Measurements from ENCODE around the gene PNMA6E.

PNMA6E gene

GRCh38 chrX:153416781-153417450 is 15.8 kb upstream of the PNMA6E start:
- H3K9ac ChIP-seq (ENCODE audit: low read length in 5 of 5) = no peak overlapping the region
- no peak overlapping the region for H3K4me3 ChIP-seq (ENCODE audit: low read depth in 1 of 5, low read length in 5 of 5)
- H3K9me3 ChIP-seq (ENCODE audit: control insufficient read depth in 5 of 5, low read length in 5 of 5) = no peaks in the 10 kb centered on the region
- H3K27me3 ChIP-seq (ENCODE audit: control insufficient read depth in 5 of 5, insufficient read depth in 4 of 5, low read length in 5 of 5) = peaks cover 0 to 13% (median 8%) of the 10 kb centered on the region in 5 donors
- no peak overlapping the region for H3K27ac ChIP-seq (ENCODE audit: low read depth, low read length)
- H3K4me1 ChIP-seq (ENCODE audit: control insufficient read depth in 5 of 5, insufficient read depth in 5 of 5, low read length in 5 of 5) = peaks cover 4 to 44% (median 34%) of the 10 kb centered on the region in 5 donors
- H3K36me3 ChIP-seq (ENCODE audit: control insufficient read depth in 5 of 5, insufficient read depth in 5 of 5, low read length in 5 of 5) = peaks cover 0 to 26% (median 12%) of the 10 kb centered on the region in 5 donors

DNA sequence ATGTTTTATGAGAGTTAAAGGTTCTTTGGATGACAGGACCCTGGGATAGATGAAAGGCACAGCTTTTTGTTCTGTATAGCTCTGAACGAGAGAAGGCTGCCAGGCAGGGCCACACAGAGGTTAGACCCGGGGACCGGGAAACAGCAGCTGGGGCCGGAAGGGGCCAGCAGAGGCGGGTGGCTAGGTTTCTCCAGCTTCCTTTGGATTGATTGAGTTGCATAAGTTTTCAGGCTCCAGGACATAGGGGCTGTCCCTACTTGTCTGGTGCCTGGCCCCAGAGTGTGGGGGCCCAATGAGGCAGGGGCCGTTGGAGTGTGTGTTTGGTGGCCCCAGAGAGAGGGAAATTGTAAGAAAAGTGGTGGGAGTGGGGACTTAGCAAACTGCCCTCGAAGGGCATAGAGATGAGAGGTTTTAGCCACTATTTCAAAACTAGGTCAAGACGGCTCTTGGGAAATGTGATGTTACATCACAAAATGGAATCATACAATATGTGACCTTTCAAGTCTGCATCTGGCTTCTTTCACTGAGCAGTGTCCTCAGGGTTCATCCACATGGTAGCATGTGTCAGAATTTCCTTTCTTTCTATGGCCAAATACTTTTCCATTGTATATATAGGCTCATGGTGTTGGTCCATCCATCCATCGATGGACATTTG is 13.8 kb upstream of the PNMA6E start:
- Histone ChIP-seq H3K9ac (ENCODE audit: low read length in 5 of 5) (no peak overlapping the region), H3K4me3 (ENCODE audit: low read depth in 1 of 5, low read length in 5 of 5) (no peak overlapping the region), H3K9me3 (ENCODE audit: control insufficient read depth in 5 of 5, low read length in 5 of 5) (no peaks in the 10 kb centered on the region), H3K4me1 (ENCODE audit: control insufficient read depth in 5 of 5, insufficient read depth in 5 of 5, low read length in 5 of 5) (peaks cover 7 to 57% (median 44%) of the 10 kb centered on the region in 5 donors), H3K36me3 (ENCODE audit: control insufficient read depth in 5 of 5, insufficient read depth in 5 of 5, low read length in 5 of 5) (peaks cover 0 to 9% (median 5%) of the 10 kb centered on the region in 5 donors), H3K27ac (ENCODE audit: low read depth, low read length) (peak overlapping the region; percentile 65), H3K27me3 (ENCODE audit: control insufficient read depth in 5 of 5, insufficient read depth in 4 of 5, low read length in 5 of 5) (peaks cover 0 to 15% (median 8%) of the 10 kb centered on the region in 5 donors)

DNA sequence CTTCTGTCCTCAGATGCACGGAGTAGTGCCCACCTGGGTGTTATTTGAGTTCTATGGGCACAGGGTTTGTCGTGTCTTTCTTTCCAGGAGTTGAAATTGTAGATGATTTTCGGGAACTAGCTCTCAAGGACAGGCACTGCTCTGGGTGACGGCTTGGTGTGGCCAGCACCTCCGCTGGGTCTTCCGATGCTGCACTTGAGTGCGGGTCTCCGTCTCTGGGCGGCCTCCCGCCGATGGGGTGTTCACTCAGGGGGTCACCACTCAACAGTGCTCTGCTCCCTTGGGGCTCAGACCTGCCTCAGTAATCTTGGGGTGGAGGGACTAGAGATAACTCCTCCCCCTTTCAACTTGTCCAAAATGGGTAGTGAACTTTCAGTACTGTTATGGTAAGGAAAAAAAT is 12.6 kb upstream of the PNMA6E start:
- H3K4me3 ChIP-seq (ENCODE audit: low read depth in 1 of 5, low read length in 5 of 5) = no peak overlapping the region
- no peak overlapping the region for H3K27ac ChIP-seq (ENCODE audit: low read depth, low read length)
- peaks cover 7 to 58% (median 47%) of the 10 kb centered on the region in 5 donors for H3K4me1 ChIP-seq (ENCODE audit: control insufficient read depth in 5 of 5, insufficient read depth in 5 of 5, low read length in 5 of 5)
- H3K36me3 ChIP-seq (ENCODE audit: control insufficient read depth in 5 of 5, insufficient read depth in 5 of 5, low read length in 5 of 5) = peaks cover 0 to 2% (median 0%) of the 10 kb centered on the region in 5 donors
- peaks cover 0 to 12% (median 6%) of the 10 kb centered on the region in 5 donors for H3K27me3 ChIP-seq (ENCODE audit: control insufficient read depth in 5 of 5, insufficient read depth in 4 of 5, low read length in 5 of 5)
- no peak overlapping the region for H3K9ac ChIP-seq (ENCODE audit: low read length in 5 of 5)
- H3K9me3 ChIP-seq (ENCODE audit: control insufficient read depth in 5 of 5, low read length in 5 of 5) = no peaks in the 10 kb centered on the region

DNA sequence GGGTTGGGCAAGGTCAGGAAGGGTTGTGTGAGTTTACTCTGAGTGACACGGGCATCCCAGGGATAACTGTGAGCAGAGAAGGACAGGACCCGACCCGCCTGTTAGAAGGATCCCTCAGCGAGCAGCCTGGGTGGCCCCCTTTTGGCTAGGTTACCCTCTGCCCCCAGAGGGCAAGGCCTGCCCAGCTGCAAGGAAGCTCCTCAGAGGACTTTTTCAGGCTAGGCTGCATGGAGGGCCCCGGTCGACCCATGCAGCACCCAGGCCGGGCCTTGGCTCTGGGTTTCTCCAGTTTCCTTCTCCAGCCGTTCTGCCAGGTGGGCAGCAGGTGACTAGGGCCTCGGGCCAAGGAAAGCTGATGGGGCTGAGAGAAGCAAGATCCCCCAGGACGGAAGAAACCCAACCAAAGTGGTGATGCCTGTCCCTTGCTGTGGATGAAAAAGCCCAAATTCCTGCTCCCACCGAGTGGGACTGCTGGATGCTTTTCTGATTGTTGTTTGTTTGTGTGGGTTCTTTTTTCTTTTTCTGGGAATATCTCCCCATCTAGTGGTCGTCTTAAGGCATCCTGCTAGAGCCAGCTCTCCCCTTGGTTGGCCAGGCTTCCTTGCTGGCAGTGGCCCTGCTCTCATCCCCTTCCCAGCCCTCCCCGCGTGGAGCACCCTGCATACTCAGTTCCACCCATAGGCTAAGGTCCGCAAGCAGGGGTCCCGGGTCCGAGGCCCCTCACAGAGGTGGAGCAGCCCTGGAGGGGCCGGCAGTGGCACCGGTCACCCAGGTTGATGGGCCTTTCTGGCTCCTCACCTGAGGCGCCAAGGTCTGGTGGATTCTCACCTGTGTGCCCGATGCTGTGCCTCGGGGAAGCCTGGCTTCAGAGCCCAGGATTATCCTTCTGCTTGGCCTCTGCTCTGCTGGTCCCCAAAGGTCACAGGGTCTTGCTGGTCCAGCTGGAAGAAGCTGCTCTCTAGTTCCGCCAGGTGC is 11.9 kb upstream of the PNMA6E start:
- H3K4me1 ChIP-seq (ENCODE audit: control insufficient read depth in 5 of 5, insufficient read depth in 5 of 5, low read length in 5 of 5) = peaks cover 7 to 65% (median 54%) of the 10 kb centered on the region in 5 donors
- no peaks in the 10 kb centered on the region for H3K9me3 ChIP-seq (ENCODE audit: control insufficient read depth in 5 of 5, low read length in 5 of 5)
- peak overlapping the region in 4 of 5 donors; percentile 51 to 63 (median 62) for H3K4me3 ChIP-seq (ENCODE audit: low read depth in 1 of 5, low read length in 5 of 5)
- peak overlapping the region in 1 of 5 donors; percentile 32 for H3K9ac ChIP-seq (ENCODE audit: low read length in 5 of 5)
- H3K36me3 ChIP-seq (ENCODE audit: control insufficient read depth in 5 of 5, insufficient read depth in 5 of 5, low read length in 5 of 5) = peaks cover 0 to 2% (median 0%) of the 10 kb centered on the region in 5 donors
- no peak overlapping the region for H3K27ac ChIP-seq (ENCODE audit: low read depth, low read length)
- peaks cover 0 to 16% (median 6%) of the 10 kb centered on the region in 5 donors for H3K27me3 ChIP-seq (ENCODE audit: control insufficient read depth in 5 of 5, insufficient read depth in 4 of 5, low read length in 5 of 5)

DNA sequence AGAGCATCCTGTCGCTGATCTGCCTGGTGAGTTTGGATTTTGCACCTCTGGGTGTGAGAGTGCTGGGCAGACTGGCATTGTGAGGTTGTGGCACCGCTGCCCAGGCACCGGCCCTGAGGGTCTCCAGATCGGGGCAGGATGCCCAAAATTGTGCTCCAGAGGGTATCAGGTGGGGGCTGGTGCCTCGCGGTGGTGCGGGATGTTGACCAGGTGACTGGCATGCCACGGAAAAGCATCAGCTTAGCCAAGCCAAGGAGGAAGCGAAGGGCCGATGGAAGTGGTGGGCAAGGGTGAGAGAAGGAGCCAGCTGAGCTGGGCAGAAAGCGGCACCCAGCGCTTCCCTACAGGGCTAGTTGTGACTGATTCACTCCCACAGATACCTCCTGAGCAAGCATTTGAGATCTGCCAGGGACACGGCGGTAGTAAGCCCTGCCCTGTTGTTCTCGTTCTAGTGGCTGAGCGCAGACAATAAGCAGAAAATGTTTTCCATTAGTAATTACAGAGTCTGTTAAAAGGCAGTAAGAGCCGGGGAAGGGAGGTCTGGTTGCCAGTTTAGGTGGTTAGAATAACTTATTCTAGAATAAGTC is 10.9 kb upstream of the PNMA6E start:
- Histone ChIP-seq H3K27me3 (ENCODE audit: control insufficient read depth in 5 of 5, insufficient read depth in 4 of 5, low read length in 5 of 5) (peaks cover 0 to 18% (median 4%) of the 10 kb centered on the region in 5 donors), H3K36me3 (ENCODE audit: control insufficient read depth in 5 of 5, insufficient read depth in 5 of 5, low read length in 5 of 5) (no peaks in the 10 kb centered on the region), H3K9me3 (ENCODE audit: control insufficient read depth in 5 of 5, low read length in 5 of 5) (no peaks in the 10 kb centered on the region), H3K9ac (ENCODE audit: low read length in 5 of 5) (peak overlapping the region in 4 of 5 donors; percentile 24 to 64 (median 48)), H3K27ac (ENCODE audit: low read depth, low read length) (no peak overlapping the region), H3K4me3 (ENCODE audit: low read depth in 1 of 5, low read length in 5 of 5) (peak overlapping the region; percentile 51 to 63 (median 62)), H3K4me1 (ENCODE audit: control insufficient read depth in 5 of 5, insufficient read depth in 5 of 5, low read length in 5 of 5) (peaks cover 7 to 62% (median 56%) of the 10 kb centered on the region in 5 donors)

DNA sequence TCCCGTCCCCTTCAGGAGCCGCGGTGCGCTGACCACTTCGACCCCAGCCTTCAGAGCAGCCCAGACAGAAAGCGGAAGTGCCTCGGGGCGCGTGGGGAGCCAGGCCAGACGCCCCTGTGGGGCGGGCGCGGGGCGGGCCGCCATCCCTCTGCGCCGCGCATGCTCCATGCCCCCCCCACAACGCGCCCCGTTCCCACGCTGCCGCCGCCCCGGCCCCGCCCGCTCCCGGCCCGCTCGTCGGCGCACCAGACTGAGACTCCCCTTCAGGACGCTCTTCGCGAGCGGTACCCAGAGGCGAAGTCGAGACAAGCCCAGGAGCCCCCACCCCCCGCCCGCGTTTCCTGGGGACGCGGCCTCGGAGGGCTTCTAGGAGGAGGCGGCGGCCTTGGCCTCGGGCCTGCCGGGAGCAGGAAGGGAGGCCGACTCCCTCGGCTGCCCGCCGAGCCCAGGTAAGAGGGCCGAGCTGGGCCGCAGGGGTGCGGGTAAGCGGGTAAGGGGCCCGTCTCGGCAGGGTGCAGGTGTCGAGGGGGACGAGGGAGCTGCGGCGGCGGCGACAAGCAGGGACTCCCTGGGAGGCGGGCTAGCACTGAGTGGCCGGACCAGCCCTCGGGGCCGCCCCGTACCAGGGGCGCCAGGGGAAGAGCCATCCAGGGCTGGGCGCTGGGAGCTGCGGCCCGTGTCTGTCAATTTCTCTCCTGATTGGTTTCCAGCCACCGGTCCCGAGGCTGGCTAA is 10.3 kb upstream of the PNMA6E start, which contains the start of gene ZFP92:
ZFP92 (plus strand) TSS at position 218 of the 733 bp plus-strand sequence. CDS start 6,851 bp downstream, outside the sequence.
- Histone ChIP-seq H3K27me3 (ENCODE audit: control insufficient read depth in 5 of 5, insufficient read depth in 4 of 5, low read length in 5 of 5) (peaks cover 0 to 24% (median 4%) of the 10 kb centered on the region in 5 donors), H3K4me1 (ENCODE audit: control insufficient read depth in 5 of 5, insufficient read depth in 5 of 5, low read length in 5 of 5) (peaks cover 5 to 56% (median 50%) of the 10 kb centered on the region in 5 donors), H3K9ac (ENCODE audit: low read length in 5 of 5) (peak within 1 kb of the TSS in 4 of 5 donors; percentile 24 to 64 (median 48)), H3K27ac (ENCODE audit: low read depth, low read length) (no peak within 1 kb of the TSS), H3K4me3 (ENCODE audit: low read depth in 1 of 5, low read length in 5 of 5) (peak within 1 kb of the TSS; percentile 51 to 63 (median 62)), H3K36me3 (ENCODE audit: control insufficient read depth in 5 of 5, insufficient read depth in 5 of 5, low read length in 5 of 5) (no peaks in the 10 kb centered on the region), H3K9me3 (ENCODE audit: control insufficient read depth in 5 of 5, low read length in 5 of 5) (peaks cover 0 to under 1% (median 0%) of the 10 kb centered on the region in 5 donors)

GRCh38 chrX:153410888-153411254 is 9.7 kb upstream of the PNMA6E start:
- H3K9ac ChIP-seq (ENCODE audit: low read length in 5 of 5) = no peak overlapping the region
- H3K36me3 ChIP-seq (ENCODE audit: control insufficient read depth in 5 of 5, insufficient read depth in 5 of 5, low read length in 5 of 5) = no peaks in the 10 kb centered on the region
- no peak overlapping the region for H3K27ac ChIP-seq (ENCODE audit: low read depth, low read length)
- peak overlapping the region in 4 of 5 donors; percentile 17 to 62 (median 40) for H3K4me3 ChIP-seq (ENCODE audit: low read depth in 1 of 5, low read length in 5 of 5)
- peaks cover 0 to 5% (median 0%) of the 10 kb centered on the region in 5 donors for H3K9me3 ChIP-seq (ENCODE audit: control insufficient read depth in 5 of 5, low read length in 5 of 5)
- peaks cover 0 to 24% (median 4%) of the 10 kb centered on the region in 5 donors for H3K27me3 ChIP-seq (ENCODE audit: control insufficient read depth in 5 of 5, insufficient read depth in 4 of 5, low read length in 5 of 5)
- H3K4me1 ChIP-seq (ENCODE audit: control insufficient read depth in 5 of 5, insufficient read depth in 5 of 5, low read length in 5 of 5) = peaks cover 5 to 55% (median 47%) of the 10 kb centered on the region in 5 donors

- Histone ChIP-seq H3K27me3 (ENCODE audit: control insufficient read depth in 5 of 5, insufficient read depth in 4 of 5, low read length in 5 of 5) (peaks cover 0 to 27% (median 4%) of the 10 kb centered on the region in 5 donors), H3K4me3 (ENCODE audit: low read depth in 1 of 5, low read length in 5 of 5) (no peak overlapping the region), H3K9me3 (ENCODE audit: control insufficient read depth in 5 of 5, low read length in 5 of 5) (peaks cover 0 to 5% (median 0%) of the 10 kb centered on the region in 5 donors), H3K36me3 (ENCODE audit: control insufficient read depth in 5 of 5, insufficient read depth in 5 of 5, low read length in 5 of 5) (no peaks in the 10 kb centered on the region), H3K27ac (ENCODE audit: low read depth, low read length) (no peak overlapping the region), H3K9ac (ENCODE audit: low read length in 5 of 5) (no peak overlapping the region), H3K4me1 (ENCODE audit: control insufficient read depth in 5 of 5, insufficient read depth in 5 of 5, low read length in 5 of 5) (peaks cover 5 to 54% (median 42%) of the 10 kb centered on the region in 5 donors)
Observed at GRCh38 chrX:153410373-153410772, 9.2 kb upstream of the PNMA6E start.

Data from subcutaneous abdominal adipose tissue (tissue), 5 donors.